Body of pancreas (tissue), 4 donors: ENCODE data around the gene CCDC117. TPM values are rescaled to one million over a fixed set of nuclear protein-coding genes. Genes with fewer than 3 reads are reported as not detected.

ENCODE experiments used
- ATAC-seq: fragments of 150-250 bp; one replicate; pipeline ENCODE4 v1.9.1; 2016
- DNase-seq, 4 donors: peaks; one replicate each; pipeline ENCODE4 v3.0.0-alpha.2; 2019
- H3K27ac ChIP-seq, 4 donors: fragments of 200-600 bp; sonication (generic); 1 replicate in 3 of 4; 2 replicates in 1 of 4; pipeline versions ENCODE4 v1.5.1 to v1.6.1; 2016 to 2019; ENCODE audit warnings: mild to moderate bottlenecking in 1 of 4, mixed read lengths in 1 of 4, moderate library complexity in 1 of 4
- H3K27me3 ChIP-seq, 2 donors: fragments of 200-600 bp; sonication (generic); one replicate each; pipeline ENCODE4 v1.6.0; 2016; ENCODE audit warnings: mild to moderate bottlenecking in 1 of 2
- H3K36me3 ChIP-seq, 2 donors: fragments of 200-600 bp; sonication (generic); replicated peaks in 1 of 2; 2 replicates each; pipeline ENCODE4 v1.5.1; 2016; ENCODE audit warnings: low read depth in 2 of 2; ENCODE audit not compliant: insufficient read depth in 1 of 2
- H3K4me1 ChIP-seq: fragments of 200-600 bp; sonication (generic); one replicate; pipeline ENCODE4 v1.6.0; 2016
- H3K4me3 ChIP-seq, 2 donors: fragments of 200-600 bp; sonication (generic); 1 replicate in 1 of 2; 2 replicates in 1 of 2; pipeline ENCODE4 v1.5.1; 2016 to 2019
- H3K9me3 ChIP-seq, 3 donors: fragments of 200-600 bp; sonication (generic); 1 replicate in 2 of 3; 2 replicates in 1 of 3; pipeline ENCODE4 v1.5.1; 2016
- POLR2A ChIP-seq, 3 donors: fragments of 450-650 bp; IDR thresholded peaks; one replicate each; pipeline ENCODE4 v1.6.1; 2016; ENCODE audit warnings: antibody characterized with exemption in 3 of 3, mild to moderate bottlenecking in 2 of 3
- WGBS, 2 donors: methylation state at CpG; one replicate each; pipeline ENCODE4 v1.1.5; 2017; 5-methylcytosine and 5-hydroxymethylcytosine counted together
- intact Hi-C: fragments of 100-400 bp; cut with DNase I; formaldehyde crosslinking; loops from one replicate; pipeline ENCODE4 v1.15.1; 2023
- total RNA-seq, 2 donors: library from RNA; depleted of rRNA; stranded (reverse); fragments of >200 nt; gene quantifications; one replicate each; pipeline ENCODE4 v1.1.0, GENCODE V29; 2016
- TF ChIP-seq, protein P1 (sequence below), 7 experiments: fragments of 450-650 bp in 4 of 7; fragments of 200-600 bp in 3 of 7; sonication (generic) in 3 of 7; IDR thresholded peaks; one replicate each; pipeline ENCODE4 v1.5.1; 2016 to 2019; ENCODE audit warnings: antibody characterized with exemption in 7 of 7

The CCDC117 gene
- total RNA-seq, 2 donors from 2014 or later = 13.8 to 16.3 TPM

DNA sequence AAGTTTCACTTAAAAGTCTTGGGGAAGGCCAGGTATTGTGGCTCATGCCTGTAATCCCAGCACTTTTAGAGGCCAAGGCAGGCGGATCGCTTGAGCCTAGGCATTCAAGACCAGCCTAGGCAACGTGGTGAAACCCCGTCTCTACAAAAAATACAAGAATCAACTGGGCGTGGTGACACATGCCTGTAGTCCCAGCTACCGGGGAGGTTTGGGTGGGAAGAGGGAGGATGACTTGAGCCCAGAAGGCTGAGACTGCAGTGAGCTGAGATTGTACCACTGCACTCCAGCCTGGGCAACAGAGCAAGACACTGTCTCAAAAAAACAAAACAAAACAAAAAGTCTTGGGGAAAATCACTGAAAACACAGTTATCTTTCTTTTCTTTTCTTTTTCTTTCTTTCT, 43.2 kb downstream of the CCDC117 start:
- H3K27ac ChIP-seq = peak overlapping the region; percentile 63 to 96 (median 88)
- intact Hi-C loops = no loop called here
- no peak for DNase-seq

DNA sequence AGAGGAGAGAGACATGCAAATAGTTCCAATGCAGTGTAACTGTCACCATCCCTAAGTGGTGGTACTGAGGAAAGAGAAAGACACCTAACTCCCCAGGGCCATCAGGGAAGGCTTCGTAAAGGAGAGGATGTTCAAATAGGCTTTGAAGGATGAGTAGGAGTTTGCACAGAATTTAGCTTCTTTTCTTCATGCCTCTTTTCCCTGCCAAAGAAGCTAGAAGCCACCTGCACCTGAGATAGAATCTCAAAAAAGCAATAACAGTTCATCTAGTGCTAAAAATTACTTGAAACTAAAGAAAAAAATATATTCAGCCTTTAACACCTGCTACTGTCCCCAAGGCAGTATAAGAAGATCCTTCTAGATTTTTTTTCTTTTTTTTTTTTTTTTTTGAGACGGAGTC, 44.6 kb downstream of the CCDC117 start:
- 58 to 64% methylated on average over 2 of the region's 2 CpGs for WGBS, 2 donors

More for the DNA sequence above, 43.2 kb downstream of the CCDC117 start:
- Histone ChIP-seq H3K4me3 (no peak overlapping the region), H3K9me3 (no peaks in the 10 kb centered on the region), H3K36me3 (no peaks in the 10 kb centered on the region), H3K4me1 (peaks cover 100% of the 10 kb centered on the region), H3K27me3 (no peaks in the 10 kb centered on the region)
- no peak for ATAC-seq
- no peak for TF ChIP-seq POLR2A (IDR thresholded peaks at IDR 0.05)
- TF ChIP-seq, protein P1, sequence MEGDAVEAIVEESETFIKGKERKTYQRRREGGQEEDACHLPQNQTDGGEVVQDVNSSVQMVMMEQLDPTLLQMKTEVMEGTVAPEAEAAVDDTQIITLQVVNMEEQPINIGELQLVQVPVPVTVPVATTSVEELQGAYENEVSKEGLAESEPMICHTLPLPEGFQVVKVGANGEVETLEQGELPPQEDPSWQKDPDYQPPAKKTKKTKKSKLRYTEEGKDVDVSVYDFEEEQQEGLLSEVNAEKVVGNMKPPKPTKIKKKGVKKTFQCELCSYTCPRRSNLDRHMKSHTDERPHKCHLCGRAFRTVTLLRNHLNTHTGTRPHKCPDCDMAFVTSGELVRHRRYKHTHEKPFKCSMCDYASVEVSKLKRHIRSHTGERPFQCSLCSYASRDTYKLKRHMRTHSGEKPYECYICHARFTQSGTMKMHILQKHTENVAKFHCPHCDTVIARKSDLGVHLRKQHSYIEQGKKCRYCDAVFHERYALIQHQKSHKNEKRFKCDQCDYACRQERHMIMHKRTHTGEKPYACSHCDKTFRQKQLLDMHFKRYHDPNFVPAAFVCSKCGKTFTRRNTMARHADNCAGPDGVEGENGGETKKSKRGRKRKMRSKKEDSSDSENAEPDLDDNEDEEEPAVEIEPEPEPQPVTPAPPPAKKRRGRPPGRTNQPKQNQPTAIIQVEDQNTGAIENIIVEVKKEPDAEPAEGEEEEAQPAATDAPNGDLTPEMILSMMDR (IDR thresholded peaks at IDR 0.05) = no peak
- 62 to 67% methylated on average over 6 of the region's 6 CpGs for WGBS, 2 donors

DNA sequence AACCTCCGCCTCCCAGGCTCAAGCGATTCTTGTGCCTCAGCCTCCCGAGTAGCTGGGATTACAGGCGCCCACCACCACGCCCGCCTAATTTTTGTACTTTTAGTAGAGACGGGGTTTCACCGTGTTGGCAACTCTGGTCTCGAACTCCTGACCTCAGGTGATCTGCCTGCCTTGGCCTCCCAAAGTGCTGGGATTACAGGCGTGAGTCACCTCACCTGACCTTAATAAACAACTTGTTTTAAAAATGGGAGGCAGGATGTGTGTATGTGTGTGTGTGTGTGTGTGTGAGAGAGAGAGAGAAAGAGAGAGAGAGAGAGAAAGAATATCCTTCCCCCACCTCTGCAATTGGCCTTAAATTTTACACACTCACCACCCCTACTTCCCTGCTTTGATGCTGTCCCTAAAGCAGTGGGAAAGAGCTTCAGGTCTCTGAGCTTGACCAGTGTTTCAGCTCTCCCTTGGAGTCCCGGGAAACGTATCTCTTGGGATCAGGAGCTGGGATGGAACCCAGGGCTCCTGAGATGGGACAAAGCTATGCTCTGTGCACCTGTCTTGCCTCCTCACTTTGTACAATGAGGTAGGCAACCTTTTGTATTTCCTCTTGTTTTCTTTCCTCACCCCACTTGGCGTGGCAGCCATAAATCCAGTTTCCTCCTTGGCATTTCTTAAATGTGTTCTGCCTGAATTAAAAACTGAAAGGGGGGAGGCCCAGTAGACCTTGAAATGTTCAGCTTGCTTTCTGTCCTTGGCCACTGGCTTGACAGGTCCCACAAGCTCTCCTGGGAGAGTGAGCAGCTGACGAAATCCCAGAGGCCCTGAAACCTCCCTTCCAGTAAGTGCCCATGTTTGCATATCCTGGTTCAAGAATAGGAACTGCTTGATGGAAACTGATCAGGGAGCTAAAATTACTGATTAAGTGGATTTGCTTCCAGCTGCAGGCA, 45.7 kb downstream of the CCDC117 start:
- peak in 2 of 3 donors; percentile 64 to 70 for TF ChIP-seq POLR2A (IDR thresholded peaks at IDR 0.05)
- TF ChIP-seq, protein P1 (IDR thresholded peaks at IDR 0.05) = no peak
- H3K4me1 ChIP-seq = peaks cover 100% of the 10 kb centered on the region
- no peaks in the 10 kb centered on the region for H3K27me3 ChIP-seq
- no peak overlapping the region for H3K4me3 ChIP-seq
- no peaks in the 10 kb centered on the region for H3K36me3 ChIP-seq
- peak; percentile 80 for ATAC-seq
- intact Hi-C loops = no loop called here
- WGBS, 2 donors = 19 to 36% methylated on average over 14 of the region's 14 CpGs
- H3K9me3 ChIP-seq = no peaks in the 10 kb centered on the region
- H3K27ac ChIP-seq = peak overlapping the region; percentile 84 to 96 (median 90)
- peak; percentile 95 to 98 (median 96) for DNase-seq

More for the DNA sequence above, 44.6 kb downstream of the CCDC117 start:
- DNase-seq (no peak), ATAC-seq (no peak)
- peaks cover 100% of the 10 kb centered on the region for H3K4me1 ChIP-seq
- intact Hi-C loops = no loop called here
- no peaks in the 10 kb centered on the region for H3K27me3 ChIP-seq
- H3K4me3 ChIP-seq = no peak overlapping the region
- H3K9me3 ChIP-seq = no peaks in the 10 kb centered on the region
- peak overlapping the region; percentile 42 to 96 (median 88) for H3K27ac ChIP-seq
- no peak for TF ChIP-seq POLR2A (IDR thresholded peaks at IDR 0.05)
- TF ChIP-seq, protein P1 (IDR thresholded peaks at IDR 0.05) = no peak
- no peaks in the 10 kb centered on the region for H3K36me3 ChIP-seq

DNA sequence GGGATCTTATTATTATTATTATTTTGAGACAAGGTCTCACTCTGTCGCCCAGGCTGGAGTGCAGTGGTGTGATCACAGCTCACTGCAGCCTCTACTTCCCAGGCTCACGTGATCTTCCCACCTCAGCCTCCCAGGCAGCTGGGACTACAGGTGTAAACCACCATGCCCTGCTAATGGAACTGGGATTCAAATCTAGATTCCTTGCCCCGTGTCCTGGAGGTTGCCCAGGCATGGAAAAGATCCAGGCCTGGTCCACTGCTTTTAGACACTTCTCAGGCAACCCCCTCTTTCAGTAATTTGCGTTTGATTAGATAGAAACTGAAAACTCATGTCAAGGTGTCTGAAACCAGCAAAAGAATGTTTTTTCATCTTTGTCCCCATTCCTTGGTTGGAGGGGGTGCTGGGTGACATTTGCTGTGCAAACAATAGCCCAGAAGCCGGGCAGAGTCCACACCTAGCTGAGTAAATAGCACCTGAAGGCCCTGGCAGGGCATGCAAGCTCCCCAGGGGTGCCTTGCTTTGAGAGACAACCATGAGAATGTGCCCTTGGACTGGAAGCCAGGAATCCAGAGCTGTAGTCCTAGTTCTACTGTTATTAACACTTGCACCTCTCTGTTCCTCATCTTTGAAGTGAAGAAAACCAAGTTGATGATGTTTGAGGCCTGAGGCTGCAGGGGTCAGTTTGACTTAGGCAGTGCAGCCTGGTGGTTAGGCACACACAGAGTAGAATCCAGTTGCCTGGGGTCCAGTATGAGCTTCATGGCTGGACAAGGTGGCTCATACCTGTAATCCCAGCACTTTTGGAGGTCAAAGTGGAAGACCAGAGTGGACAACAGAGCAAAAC, 47.0 kb downstream of the CCDC117 start:
- Histone ChIP-seq H3K27me3 (no peaks in the 10 kb centered on the region), H3K36me3 (no peaks in the 10 kb centered on the region), H3K4me1 (peaks cover 99% of the 10 kb centered on the region), H3K9me3 (no peaks in the 10 kb centered on the region), H3K4me3 (no peak overlapping the region), H3K27ac (peak overlapping the region; percentile 84 to 96 (median 90))
- no peak for TF ChIP-seq POLR2A (IDR thresholded peaks at IDR 0.05)
- DNase-seq = peak; percentile 89 to 96 (median 92)
- 21 to 32% methylated on average over 5 of the region's 5 CpGs for WGBS, 2 donors
- intact Hi-C loops = no loop called here
- ATAC-seq = peak; percentile 67

DNA sequence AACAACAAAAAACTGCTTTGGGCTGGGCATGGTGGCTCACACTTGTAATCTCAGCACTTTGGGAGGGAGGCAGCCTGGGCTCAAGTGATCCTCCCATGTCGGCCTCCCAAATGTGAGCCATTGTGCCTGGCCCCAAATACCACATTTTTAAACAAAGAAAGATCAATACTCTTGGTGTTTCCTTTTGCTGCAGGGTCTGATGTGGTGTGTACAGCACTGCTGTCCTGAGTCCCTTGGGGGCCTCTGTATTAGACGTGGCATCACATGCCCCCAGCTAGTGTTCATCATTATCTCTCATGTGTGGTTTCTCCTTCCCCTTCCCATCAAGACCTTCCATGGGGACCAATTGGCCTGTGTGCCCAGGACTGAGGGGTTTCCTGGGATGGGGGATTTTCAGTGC, 48.4 kb downstream of the CCDC117 start:
- Histone ChIP-seq H3K27me3 (no peaks in the 10 kb centered on the region), H3K36me3 (no peaks in the 10 kb centered on the region), H3K9me3 (no peaks in the 10 kb centered on the region), H3K4me3 (no peak overlapping the region), H3K27ac (peak overlapping the region; percentile 39 to 96 (median 88)), H3K4me1 (peaks cover 96% of the 10 kb centered on the region)
- WGBS, 2 donors = 63 to 81% methylated on average over 2 of the region's 2 CpGs
- DNase-seq = no peak
- ATAC-seq = no peak
- TF ChIP-seq, protein P1 (IDR thresholded peaks at IDR 0.05) = no peak
- TF ChIP-seq POLR2A (IDR thresholded peaks at IDR 0.05) = no peak
- intact Hi-C loops = no loop called here
